ENCODE results near the gene TSPEAR. TPM values are rescaled to one million over a fixed set of nuclear protein-coding genes. Genes with fewer than 3 reads are reported as not detected.
A peak's percentile ranks its signal among the peaks of the same experiment; 100 is the strongest.

The TSPEAR gene
- total and polyA plus RNA-seq, 9 of the 15 experiments (the other 6 are each of a cell fraction or from before 2014, with no cell fraction given) = not detected

DNA sequence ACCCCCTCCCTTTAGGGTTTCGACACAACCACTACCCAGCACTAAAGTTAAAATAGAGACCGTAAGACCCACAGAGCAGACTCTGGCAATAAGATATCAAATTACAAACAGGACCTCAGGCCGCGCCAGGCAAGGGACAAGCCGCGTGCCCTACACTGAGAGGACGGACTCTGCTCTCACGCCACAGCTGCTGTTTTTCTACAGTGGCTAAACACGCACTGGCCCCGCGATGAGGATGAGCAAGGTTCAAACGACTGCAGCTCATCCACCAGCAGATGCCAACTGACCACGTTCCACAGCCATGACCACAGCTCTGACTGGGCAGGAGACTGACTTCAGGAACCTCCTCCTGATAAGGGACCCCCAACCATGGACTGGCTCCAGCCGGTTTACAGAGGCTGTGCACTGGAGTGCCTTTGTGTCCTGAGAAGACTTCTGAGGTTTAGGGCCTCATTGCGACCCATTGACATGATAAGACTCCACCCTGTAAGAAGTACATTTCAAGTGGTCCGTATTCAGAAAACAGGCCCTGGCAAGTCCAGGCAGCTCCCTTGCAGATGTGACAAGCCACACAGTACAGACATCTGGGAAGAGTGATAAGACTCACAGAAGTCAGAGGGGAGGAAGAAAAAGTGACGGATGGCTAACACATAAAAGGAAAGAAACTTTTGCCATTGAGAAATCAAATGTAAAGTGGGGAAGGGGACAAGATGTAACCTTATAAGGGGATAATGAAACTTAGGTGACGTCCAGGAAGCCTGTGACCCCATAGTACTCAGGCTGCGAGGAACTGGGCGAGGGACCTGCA lies 117.6 kb downstream of the TSPEAR start (continued):
- TF ChIP-seq, protein P1, sequence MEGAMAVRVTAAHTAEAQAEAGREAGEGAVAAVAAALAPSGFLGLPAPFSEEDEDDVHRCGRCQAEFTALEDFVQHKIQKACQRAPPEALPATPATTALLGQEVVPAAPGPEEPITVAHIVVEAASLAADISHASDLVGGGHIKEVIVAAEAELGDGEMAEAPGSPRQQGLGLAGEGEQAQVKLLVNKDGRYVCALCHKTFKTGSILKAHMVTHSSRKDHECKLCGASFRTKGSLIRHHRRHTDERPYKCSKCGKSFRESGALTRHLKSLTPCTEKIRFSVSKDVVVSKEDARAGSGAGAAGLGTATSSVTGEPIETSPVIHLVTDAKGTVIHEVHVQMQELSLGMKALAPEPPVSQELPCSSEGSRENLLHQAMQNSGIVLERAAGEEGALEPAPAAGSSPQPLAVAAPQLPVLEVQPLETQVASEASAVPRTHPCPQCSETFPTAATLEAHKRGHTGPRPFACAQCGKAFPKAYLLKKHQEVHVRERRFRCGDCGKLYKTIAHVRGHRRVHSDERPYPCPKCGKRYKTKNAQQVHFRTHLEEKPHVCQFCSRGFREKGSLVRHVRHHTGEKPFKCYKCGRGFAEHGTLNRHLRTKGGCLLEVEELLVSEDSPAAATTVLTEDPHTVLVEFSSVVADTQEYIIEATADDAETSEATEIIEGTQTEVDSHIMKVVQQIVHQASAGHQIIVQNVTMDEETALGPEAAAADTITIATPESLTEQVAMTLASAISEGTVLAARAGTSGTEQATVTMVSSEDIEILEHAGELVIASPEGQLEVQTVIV (CRISPR knock-in tag; IDR thresholded peaks at IDR 0.05; ENCODE audit: borderline replicate concordance) = no peak
- peak; percentile 90 for TF ChIP-seq SOX6 (IDR thresholded peaks at IDR 0.05)
- TF ChIP-seq PHF20 (IDR thresholded peaks at IDR 0.05; ENCODE audit: partially characterized antibody) = no peak
- TF ChIP-seq CBFA2T3 (IDR thresholded peaks at IDR 0.05) = peak; percentile 97
- TF ChIP-seq HDGF (IDR thresholded peaks at IDR 0.05) = no peak
- TF ChIP-seq SREBF1 (IDR thresholded peaks at IDR 0.05; ENCODE audit: borderline replicate concordance, low read depth, low read length) = no peak
- TF ChIP-seq ZNF717 (CRISPR knock-in tag; IDR thresholded peaks at IDR 0.05) = no peak
- TF ChIP-seq CCAR2 (IDR thresholded peaks at IDR 0.05; ENCODE audit: low read depth, low read length) = no peak
- no peak for TF ChIP-seq POU5F1 (IDR thresholded peaks at IDR 0.05; ENCODE audit: borderline replicate concordance, low read depth, low read length, partially characterized antibody)
- no peak for TF ChIP-seq HOMEZ (CRISPR knock-in tag; IDR thresholded peaks at IDR 0.05)
- TF ChIP-seq, protein P2, sequence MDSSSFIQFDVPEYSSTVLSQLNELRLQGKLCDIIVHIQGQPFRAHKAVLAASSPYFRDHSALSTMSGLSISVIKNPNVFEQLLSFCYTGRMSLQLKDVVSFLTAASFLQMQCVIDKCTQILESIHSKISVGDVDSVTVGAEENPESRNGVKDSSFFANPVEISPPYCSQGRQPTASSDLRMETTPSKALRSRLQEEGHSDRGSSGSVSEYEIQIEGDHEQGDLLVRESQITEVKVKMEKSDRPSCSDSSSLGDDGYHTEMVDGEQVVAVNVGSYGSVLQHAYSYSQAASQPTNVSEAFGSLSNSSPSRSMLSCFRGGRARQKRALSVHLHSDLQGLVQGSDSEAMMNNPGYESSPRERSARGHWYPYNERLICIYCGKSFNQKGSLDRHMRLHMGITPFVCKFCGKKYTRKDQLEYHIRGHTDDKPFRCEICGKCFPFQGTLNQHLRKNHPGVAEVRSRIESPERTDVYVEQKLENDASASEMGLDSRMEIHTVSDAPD (CRISPR knock-in tag; IDR thresholded peaks at IDR 0.05) = no peak
- no peak; the same call in 1 of the 2 replicates for TF ChIP-seq RHOXF2B (CRISPR knock-in tag; conservative IDR thresholded peaks at IDR 0.05)
- TF ChIP-seq, protein P3, sequence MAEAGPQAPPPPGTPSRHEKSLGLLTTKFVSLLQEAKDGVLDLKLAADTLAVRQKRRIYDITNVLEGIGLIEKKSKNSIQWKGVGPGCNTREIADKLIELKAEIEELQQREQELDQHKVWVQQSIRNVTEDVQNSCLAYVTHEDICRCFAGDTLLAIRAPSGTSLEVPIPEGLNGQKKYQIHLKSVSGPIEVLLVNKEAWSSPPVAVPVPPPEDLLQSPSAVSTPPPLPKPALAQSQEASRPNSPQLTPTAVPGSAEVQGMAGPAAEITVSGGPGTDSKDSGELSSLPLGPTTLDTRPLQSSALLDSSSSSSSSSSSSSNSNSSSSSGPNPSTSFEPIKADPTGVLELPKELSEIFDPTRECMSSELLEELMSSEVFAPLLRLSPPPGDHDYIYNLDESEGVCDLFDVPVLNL (CRISPR knock-in tag; IDR thresholded peaks at IDR 0.05; ENCODE audit: low read depth) = no peak
- TF ChIP-seq PPARD (CRISPR knock-in tag; IDR thresholded peaks at IDR 0.05) = no peak
- TF ChIP-seq ZNF695 (CRISPR knock-in tag; IDR thresholded peaks at IDR 0.05) = no peak
- no peak for TF ChIP-seq XRCC5 (IDR thresholded peaks at IDR 0.05; ENCODE audit: low read depth, low read length)
- peak; percentile 89 for TF ChIP-seq TEAD4 (IDR thresholded peaks at IDR 0.05; ENCODE audit: low read length)
- TF ChIP-seq TEAD4 (CRISPR knock-in tag; IDR thresholded peaks at IDR 0.05; ENCODE audit: borderline replicate concordance) = no peak
- TF ChIP-seq, protein P4, sequence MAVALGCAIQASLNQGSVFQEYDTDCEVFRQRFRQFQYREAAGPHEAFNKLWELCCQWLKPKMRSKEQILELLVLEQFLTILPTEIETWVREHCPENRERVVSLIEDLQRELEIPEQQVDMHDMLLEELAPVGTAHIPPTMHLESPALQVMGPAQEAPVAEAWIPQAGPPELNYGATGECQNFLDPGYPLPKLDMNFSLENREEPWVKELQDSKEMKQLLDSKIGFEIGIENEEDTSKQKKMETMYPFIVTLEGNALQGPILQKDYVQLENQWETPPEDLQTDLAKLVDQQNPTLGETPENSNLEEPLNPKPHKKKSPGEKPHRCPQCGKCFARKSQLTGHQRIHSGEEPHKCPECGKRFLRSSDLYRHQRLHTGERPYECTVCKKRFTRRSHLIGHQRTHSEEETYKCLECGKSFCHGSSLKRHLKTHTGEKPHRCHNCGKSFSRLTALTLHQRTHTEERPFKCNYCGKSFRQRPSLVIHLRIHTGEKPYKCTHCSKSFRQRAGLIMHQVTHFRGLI (CRISPR knock-in tag; IDR thresholded peaks at IDR 0.05) = no peak
- TF ChIP-seq SMARCB1 (IDR thresholded peaks at IDR 0.05; ENCODE audit: insufficient read length, low read depth) = no peak
